ENCODE data around the gene EHBP1. TPM values are rescaled to one million over a fixed set of nuclear protein-coding genes. Genes with fewer than 3 reads are reported as not detected.

EHBP1 gene
- total RNA-seq, 1 donor from 2014 or later = 45.8 TPM

- no peaks in the 10 kb centered on the region for H3K4me1 ChIP-seq
- TF ChIP-seq CTCF (IDR thresholded peaks at IDR 0.05) = no peak
- H3K27me3 ChIP-seq (ENCODE audit: low read depth) = no peaks in the 10 kb centered on the region
- no peaks in the 10 kb centered on the region for H3K36me3 ChIP-seq
- intact Hi-C loops (cut with DNase I) = no loop called here
- H3K4me3 ChIP-seq = no peak overlapping the region
- H3K27ac ChIP-seq = no peak overlapping the region
- DNase-seq = no peak
- no peaks in the 10 kb centered on the region for H3K9me3 ChIP-seq
- no peak for ATAC-seq
Measured at GRCh38 chr2:62741954-62742722, 36.6 kb downstream of the EHBP1 start.

GRCh38 chr2:62743506-62743905, 38.0 kb downstream of the EHBP1 start:
- H3K36me3 ChIP-seq = no peaks in the 10 kb centered on the region
- H3K9me3 ChIP-seq = no peaks in the 10 kb centered on the region
- no peaks in the 10 kb centered on the region for H3K4me1 ChIP-seq
- DNase-seq (no peak), ATAC-seq (no peak)
- H3K4me3 ChIP-seq = no peak overlapping the region
- TF ChIP-seq CTCF (IDR thresholded peaks at IDR 0.05) = no peak
- H3K27ac ChIP-seq = no peak overlapping the region
- intact Hi-C loops (cut with DNase I) = no loop called here
- no peaks in the 10 kb centered on the region for H3K27me3 ChIP-seq (ENCODE audit: low read depth)

- no peak for DNase-seq
- H3K4me1 ChIP-seq = no peaks in the 10 kb centered on the region
- H3K36me3 ChIP-seq = no peaks in the 10 kb centered on the region
- H3K4me3 ChIP-seq = no peak overlapping the region
- H3K27ac ChIP-seq = no peak overlapping the region
- no peak for ATAC-seq
- intact Hi-C loops (cut with DNase I) = no loop called here
- H3K9me3 ChIP-seq = no peaks in the 10 kb centered on the region
- no peaks in the 10 kb centered on the region for H3K27me3 ChIP-seq (ENCODE audit: low read depth)
- TF ChIP-seq CTCF (IDR thresholded peaks at IDR 0.05) = no peak
Measured at GRCh38 chr2:62744603-62745002, 39.1 kb downstream of the EHBP1 start.

- H3K36me3 ChIP-seq = no peaks in the 10 kb centered on the region
- ATAC-seq = no peak
- intact Hi-C loops (cut with DNase I) = no loop called here
- H3K27ac ChIP-seq = no peak overlapping the region
- no peaks in the 10 kb centered on the region for H3K9me3 ChIP-seq
- H3K27me3 ChIP-seq (ENCODE audit: low read depth) = no peaks in the 10 kb centered on the region
- no peak overlapping the region for H3K4me3 ChIP-seq
- TF ChIP-seq CTCF (IDR thresholded peaks at IDR 0.05) = no peak
- no peak for DNase-seq
- H3K4me1 ChIP-seq = no peaks in the 10 kb centered on the region
Measured at GRCh38 chr2:62745891-62746481, 40.5 kb downstream of the EHBP1 start.

- Histone ChIP-seq H3K36me3 (no peaks in the 10 kb centered on the region), H3K27me3 (ENCODE audit: low read depth) (no peaks in the 10 kb centered on the region), H3K9me3 (no peaks in the 10 kb centered on the region), H3K27ac (no peak overlapping the region), H3K4me1 (no peaks in the 10 kb centered on the region), H3K4me3 (no peak overlapping the region)
- TF ChIP-seq CTCF (IDR thresholded peaks at IDR 0.05) = no peak
- ATAC-seq = no peak
- intact Hi-C loops (cut with DNase I) = no loop called here
- no peak for DNase-seq
Measured at GRCh38 chr2:62747169-62747568, 41.7 kb downstream of the EHBP1 start.

Data from lower lobe of right lung (tissue), 2 donors.